Smooth muscle cell (in vitro differentiated cells): Measurements from ENCODE around the gene OR9A2. TPM values are rescaled to one million over a fixed set of nuclear protein-coding genes. Genes with fewer than 3 reads are reported as not detected.

ENCODE experiments used
- DNase-seq: peaks from one replicate; lab custom pipeline; 2025; ENCODE audit not compliant: unreplicated experiment; lab: John Stamatoyannopoulos, UW
- H2AFZ ChIP-seq: fragments of 200-600 bp; sonication (generic); 2 replicates; pipeline ENCODE4 v1.6.0; 2016; ENCODE audit warnings: antibody characterized with exemption, low read depth, mild to moderate bottlenecking
- H3F3A ChIP-seq: fragments of 200-600 bp; sonication (generic); 2 replicates; pipeline ENCODE4 v1.6.0; 2017; ENCODE audit warnings: antibody characterized with exemption, low read depth
- H3K27ac ChIP-seq: fragments of 200-600 bp; sonication (generic); 2 replicates; pipeline ENCODE4 v1.5.1; 2016; ENCODE audit warnings: low read depth, mild to moderate bottlenecking
- H3K27me3 ChIP-seq: fragments of 200-600 bp; sonication (generic); 2 replicates; pipeline ENCODE4 v1.6.1; 2016; ENCODE audit warnings: low read depth, mild to moderate bottlenecking
- H3K36me3 ChIP-seq: fragments of 200-600 bp; sonication (generic); 2 replicates; pipeline ENCODE4 v1.5.1; 2016; ENCODE audit warnings: low read depth
- H3K4me1 ChIP-seq: fragments of 200-600 bp; sonication (generic); 2 replicates; pipeline ENCODE4 v1.5.1; 2016; ENCODE audit warnings: low read depth
- H3K4me2 ChIP-seq: fragments of 200-600 bp; sonication (generic); 2 replicates; pipeline ENCODE4 v1.6.0; 2016; ENCODE audit warnings: mild to moderate bottlenecking
- H3K4me3 ChIP-seq: fragments of 200-600 bp; sonication (generic); 2 replicates; pipeline ENCODE4 v1.5.1; 2016; ENCODE audit warnings: mild to moderate bottlenecking
- H3K79me2 ChIP-seq: fragments of 200-600 bp; sonication (generic); 2 replicates; pipeline ENCODE4 v1.6.0; 2016; ENCODE audit warnings: low read depth, mild to moderate bottlenecking
- H3K9ac ChIP-seq: fragments of 200-600 bp; sonication (generic); 2 replicates; pipeline ENCODE4 v1.6.0; 2016; ENCODE audit warnings: low read depth
- H3K9me3 ChIP-seq: fragments of 200-600 bp; sonication (generic); replicated peaks from 2 replicates; pipeline ENCODE4 v1.5.1; 2016; ENCODE audit warnings: low read depth
- H4K20me1 ChIP-seq: fragments of 200-600 bp; sonication (generic); 2 replicates; pipeline ENCODE4 v1.6.0; 2016; ENCODE audit warnings: low read depth
- WGBS: methylation state at CpG from one replicate; pipeline ENCODE4 v1.1.7; 2016; ENCODE audit warnings: low lambda C conversion rate; 5-methylcytosine and 5-hydroxymethylcytosine counted together
- polyA plus RNA-seq: library from polyadenylated mRNA; unstranded; fragments of >200 nt; fragmentation: Nextera tagmentation; extraction: Ambion mirVana; gene quantifications from 2 replicates; pipeline ENCODE4 v1.2.1, GENCODE V29; 2016
- total RNA-seq: library from RNA; depleted of rRNA; stranded (reverse); fragments of >200 nt; gene quantifications from 2 replicates; pipeline ENCODE4 v1.2.3, GENCODE V29; 2014
- TF ChIP-seq, protein P1 (sequence below): fragments of 200-600 bp; sonication (generic); IDR thresholded peaks from 2 replicates; pipeline ENCODE4 v1.5.1; 2017; ENCODE audit warnings: borderline replicate concordance, mild to moderate bottlenecking, antibody characterized with exemption; ENCODE audit not compliant: insufficient read depth, poor library complexity, severe bottlenecking

OR9A2 gene
- total and polyA plus RNA-seq, 2 experiments from 2014 or later: 0.45 TPM; not detected in 1

DNA sequence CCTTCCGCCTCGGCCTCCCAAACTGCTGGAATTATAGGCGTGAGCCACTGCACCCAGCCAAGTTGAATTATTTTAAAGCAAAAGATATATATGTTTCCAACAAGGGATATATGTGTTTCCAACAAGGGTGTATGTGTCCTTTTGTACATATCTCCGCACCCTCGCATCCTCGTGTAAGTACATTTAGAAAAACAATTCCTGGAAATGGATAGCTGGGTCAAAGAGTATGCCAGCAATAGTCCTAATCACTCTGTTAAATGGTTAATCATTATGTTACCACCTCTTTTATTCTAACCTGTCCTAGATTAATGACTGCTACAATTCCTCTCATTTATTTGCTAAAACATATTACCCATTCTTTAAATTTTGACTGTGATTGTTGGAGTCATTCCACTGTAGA lies 28.0 kb downstream of the OR9A2 start:
- no peaks in the 10 kb centered on the region for H3K4me1 ChIP-seq
- no peaks in the 10 kb centered on the region for H3K79me2 ChIP-seq
- TF ChIP-seq, protein P1, sequence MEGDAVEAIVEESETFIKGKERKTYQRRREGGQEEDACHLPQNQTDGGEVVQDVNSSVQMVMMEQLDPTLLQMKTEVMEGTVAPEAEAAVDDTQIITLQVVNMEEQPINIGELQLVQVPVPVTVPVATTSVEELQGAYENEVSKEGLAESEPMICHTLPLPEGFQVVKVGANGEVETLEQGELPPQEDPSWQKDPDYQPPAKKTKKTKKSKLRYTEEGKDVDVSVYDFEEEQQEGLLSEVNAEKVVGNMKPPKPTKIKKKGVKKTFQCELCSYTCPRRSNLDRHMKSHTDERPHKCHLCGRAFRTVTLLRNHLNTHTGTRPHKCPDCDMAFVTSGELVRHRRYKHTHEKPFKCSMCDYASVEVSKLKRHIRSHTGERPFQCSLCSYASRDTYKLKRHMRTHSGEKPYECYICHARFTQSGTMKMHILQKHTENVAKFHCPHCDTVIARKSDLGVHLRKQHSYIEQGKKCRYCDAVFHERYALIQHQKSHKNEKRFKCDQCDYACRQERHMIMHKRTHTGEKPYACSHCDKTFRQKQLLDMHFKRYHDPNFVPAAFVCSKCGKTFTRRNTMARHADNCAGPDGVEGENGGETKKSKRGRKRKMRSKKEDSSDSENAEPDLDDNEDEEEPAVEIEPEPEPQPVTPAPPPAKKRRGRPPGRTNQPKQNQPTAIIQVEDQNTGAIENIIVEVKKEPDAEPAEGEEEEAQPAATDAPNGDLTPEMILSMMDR: no peak
- no peaks in the 10 kb centered on the region for H3K36me3 ChIP-seq
- no peak overlapping the region for H3K4me2 ChIP-seq
- no peak overlapping the region for H3K4me3 ChIP-seq
- H3K27ac ChIP-seq: no peak overlapping the region
- no peaks in the 10 kb centered on the region for H4K20me1 ChIP-seq
- WGBS: 94% methylated on average over 6 of the region's 6 CpGs
- DNase-seq: no peak
- H3K27me3 ChIP-seq: no peaks in the 10 kb centered on the region
- no peaks in the 10 kb centered on the region for H3K9me3 ChIP-seq
- no peak overlapping the region for H3K9ac ChIP-seq
- H2AFZ ChIP-seq: no peak overlapping the region
- H3F3A ChIP-seq: no peaks in the 10 kb centered on the region

GRCh38 chr7:142997456-142997989 lies 29.4 kb downstream of the OR9A2 start:
- TF ChIP-seq, protein P1: no peak
- no peak for DNase-seq
- no peaks in the 10 kb centered on the region for H3K27me3 ChIP-seq
- H3K36me3 ChIP-seq: no peaks in the 10 kb centered on the region
- H3K9ac ChIP-seq: no peak overlapping the region
- H3K4me2 ChIP-seq: no peak overlapping the region
- no peaks in the 10 kb centered on the region for H3K79me2 ChIP-seq
- no peak overlapping the region for H3K4me3 ChIP-seq
- WGBS: 85% methylated on average over 4 of the region's 4 CpGs
- no peak overlapping the region for H3K27ac ChIP-seq
- H4K20me1 ChIP-seq: no peaks in the 10 kb centered on the region
- H2AFZ ChIP-seq: no peak overlapping the region
- H3F3A ChIP-seq: no peaks in the 10 kb centered on the region
- no peaks in the 10 kb centered on the region for H3K4me1 ChIP-seq
- no peaks in the 10 kb centered on the region for H3K9me3 ChIP-seq

DNA sequence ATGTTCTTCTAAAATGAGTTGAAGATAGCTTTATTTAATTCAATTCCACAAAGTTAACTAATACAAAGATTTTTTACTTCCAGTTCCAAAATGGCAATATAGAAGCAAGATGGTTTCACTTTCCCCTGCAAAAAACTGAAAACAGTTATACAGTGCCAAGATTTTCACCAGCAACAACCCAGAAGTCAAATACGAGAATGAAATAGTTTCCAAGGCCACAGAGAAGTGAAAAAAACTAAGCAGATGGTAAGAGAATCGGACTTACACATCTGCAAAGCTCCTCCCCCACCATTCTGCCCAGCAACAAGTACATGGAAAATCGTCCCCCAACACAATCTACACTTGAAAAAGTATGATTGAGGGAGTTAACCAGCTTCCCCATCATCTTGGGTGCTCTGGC lies 34.5 kb downstream of the OR9A2 start:
- no peaks in the 10 kb centered on the region for H3K4me1 ChIP-seq
- H4K20me1 ChIP-seq: no peaks in the 10 kb centered on the region
- H3K27me3 ChIP-seq: no peaks in the 10 kb centered on the region
- H3K27ac ChIP-seq: no peak overlapping the region
- 77% methylated on average over 3 of the region's 3 CpGs for WGBS
- no peak overlapping the region for H3K4me3 ChIP-seq
- H3K9ac ChIP-seq: no peak overlapping the region
- H3K4me2 ChIP-seq: no peak overlapping the region
- H2AFZ ChIP-seq: no peak overlapping the region
- H3K79me2 ChIP-seq: no peaks in the 10 kb centered on the region
- no peaks in the 10 kb centered on the region for H3K9me3 ChIP-seq
- no peak for DNase-seq
- no peaks in the 10 kb centered on the region for H3F3A ChIP-seq
- TF ChIP-seq, protein P1: no peak
- no peaks in the 10 kb centered on the region for H3K36me3 ChIP-seq

- H3K9ac ChIP-seq: no peak overlapping the region
- H3K27ac ChIP-seq: no peak overlapping the region
- no peaks in the 10 kb centered on the region for H4K20me1 ChIP-seq
- 90% methylated on average over 1 of the region's 1 CpG for WGBS
- no peaks in the 10 kb centered on the region for H3K4me1 ChIP-seq
- H3K27me3 ChIP-seq: no peaks in the 10 kb centered on the region
- no peaks in the 10 kb centered on the region for H3K9me3 ChIP-seq
- TF ChIP-seq, protein P1: no peak
- DNase-seq: no peak
- no peaks in the 10 kb centered on the region for H3K36me3 ChIP-seq
- H2AFZ ChIP-seq: no peak overlapping the region
- no peak overlapping the region for H3K4me2 ChIP-seq
- no peak overlapping the region for H3K4me3 ChIP-seq
- H3K79me2 ChIP-seq: no peaks in the 10 kb centered on the region
- no peaks in the 10 kb centered on the region for H3F3A ChIP-seq
Observed at GRCh38 chr7:142984297-142984696, 42.6 kb downstream of the OR9A2 start.
